ENCODE measurements around the gene TOM1L2.
"Not testable (repeated sequence)": the region's sequence is repeated elsewhere in the genome, so short reads cannot be mapped to it uniquely, and the experiment has no call there.

The TOM1L2 gene

GRCh38 chr17:17970699-17971430, 1.3 kb downstream of the TOM1L2 start:
- no peak for DNase-seq (ENCODE audit: low read depth in 3 of 3)

- DNase-seq (ENCODE audit: low read depth in 3 of 3): no peak
These were observed 5.8 kb downstream of the TOM1L2 start for GRCh38 chr17:17966399-17966798.

GRCh38 chr17:17965152-17965721, 7.0 kb downstream of the TOM1L2 start:
- DNase-seq (ENCODE audit: low read depth in 3 of 3): no peak

- no peak for DNase-seq (ENCODE audit: low read depth in 3 of 3)
These were observed 7.5 kb downstream of the TOM1L2 start for GRCh38 chr17:17964710-17965109.

- DNase-seq (ENCODE audit: low read depth in 3 of 3): no peak
These were observed 8.3 kb downstream of the TOM1L2 start for GRCh38 chr17:17963694-17964436.

GRCh38 chr17:17963066-17963465, 9.1 kb downstream of the TOM1L2 start:
- no peak for DNase-seq (ENCODE audit: low read depth in 3 of 3)

- no peak for DNase-seq (ENCODE audit: low read depth in 3 of 3)
These were observed 11.6 kb downstream of the TOM1L2 start for GRCh38 chr17:17960500-17961030.

GRCh38 chr17:17959520-17960361, 12.5 kb downstream of the TOM1L2 start:
- no peak for DNase-seq (ENCODE audit: low read depth in 3 of 3)

- no peak for DNase-seq (ENCODE audit: low read depth in 3 of 3)
These were observed 13.2 kb downstream of the TOM1L2 start for GRCh38 chr17:17958982-17959381.

GRCh38 chr17:17957584-17957916, 14.7 kb downstream of the TOM1L2 start:
- DNase-seq (ENCODE audit: low read depth in 3 of 3): no peak

GRCh38 chr17:17955790-17956341, 16.3 kb downstream of the TOM1L2 start:
- not testable (repeated sequence) for DNase-seq (ENCODE audit: low read depth in 3 of 3)

GRCh38 chr17:17954079-17954478, 18.1 kb downstream of the TOM1L2 start:
- no peak for DNase-seq (ENCODE audit: low read depth in 3 of 3)

- no peak for DNase-seq (ENCODE audit: low read depth in 3 of 3)
These were observed 19.5 kb downstream of the TOM1L2 start for GRCh38 chr17:17952691-17953090.

- DNase-seq (ENCODE audit: low read depth in 3 of 3): no peak
These were observed 20.7 kb downstream of the TOM1L2 start for GRCh38 chr17:17951524-17951923.

GRCh38 chr17:17950806-17951205, 21.4 kb downstream of the TOM1L2 start:
- DNase-seq (ENCODE audit: low read depth in 3 of 3): no peak

- DNase-seq (ENCODE audit: low read depth in 3 of 3): no peak
These were observed 21.9 kb downstream of the TOM1L2 start for GRCh38 chr17:17950347-17950746.

- no peak for DNase-seq (ENCODE audit: low read depth in 3 of 3)
These were observed 24.2 kb downstream of the TOM1L2 start for GRCh38 chr17:17947966-17948365.

GRCh38 chr17:17947309-17947708, 24.9 kb downstream of the TOM1L2 start:
- DNase-seq (ENCODE audit: low read depth in 3 of 3): no peak

- no peak for DNase-seq (ENCODE audit: low read depth in 3 of 3)
These were observed 26.1 kb downstream of the TOM1L2 start for GRCh38 chr17:17946093-17946492.

GRCh38 chr17:17944743-17945142, 27.5 kb downstream of the TOM1L2 start:
- DNase-seq (ENCODE audit: low read depth in 3 of 3): no peak

- DNase-seq (ENCODE audit: low read depth in 3 of 3): no peak
These were observed 28.0 kb downstream of the TOM1L2 start for GRCh38 chr17:17944242-17944641.
